HepG2 (cell line): Measurements from ENCODE around the gene ZNF764. TPM values are rescaled to one million over a fixed set of nuclear protein-coding genes. Genes with fewer than 3 reads are reported as not detected.

Experiments used
- CAMTA2 ChIP-seq: sonication (generic); formaldehyde crosslinking; IDR thresholded peaks from 2 replicates; pipeline ENCODE4 v1.4.0; 2020; ENCODE audit warnings: mild to moderate bottlenecking, missing genetic modification reagents, borderline replicate concordance
- HNF4A ChIP-seq: sonication (generic); formaldehyde crosslinking; IDR thresholded peaks from 2 replicates; pipeline ENCODE4 v1.4.0; 2020; ENCODE audit warnings: missing genetic modification reagents
- NR2F6 ChIP-seq, 2 experiments: IDR thresholded peaks; 2 replicates each; pipeline ENCODE4 v1.6.1; 2016; ENCODE audit warnings: antibody characterized with exemption in 1 of 2, mild to moderate bottlenecking in 1 of 2
- POLR2AphosphoS2 ChIP-seq: IDR thresholded peaks from 2 replicates; pipeline ENCODE4 v1.6.1; 2011; ENCODE audit warnings: low read depth, low read length, improper control_type of control experiment
- SAFB2 ChIP-seq: sonication (generic); formaldehyde crosslinking; IDR thresholded peaks from 2 replicates; pipeline ENCODE4 v1.5.1; 2020; ENCODE audit warnings: missing genetic modification reagents, low read depth, mild to moderate bottlenecking, borderline replicate concordance
- SP5 ChIP-seq: IDR thresholded peaks from 2 replicates; pipeline ENCODE4 v1.6.1; 2016; ENCODE audit warnings: low read depth, borderline replicate concordance
- THYN1 ChIP-seq: sonication (generic); formaldehyde crosslinking; IDR thresholded peaks from 2 replicates; pipeline ENCODE4 v1.8.1; 2023; ENCODE audit warnings: low read depth, mild to moderate bottlenecking, moderate library complexity, missing genetic modification reagents, borderline replicate concordance
- ZFP37 ChIP-seq: sonication (generic); formaldehyde crosslinking; IDR thresholded peaks from 2 replicates; pipeline ENCODE4 v1.4.0; 2020; ENCODE audit warnings: missing genetic modification reagents, borderline replicate concordance
- ZMYM3 ChIP-seq: sonication (generic); formaldehyde crosslinking; IDR thresholded peaks from 2 replicates; pipeline ENCODE4 v1.5.1; 2020; ENCODE audit warnings: mild to moderate bottlenecking, missing genetic modification reagents
- ZNF121 ChIP-seq: sonication (generic); formaldehyde crosslinking; IDR thresholded peaks from 2 replicates; pipeline ENCODE4 v1.5.0; 2020; ENCODE audit warnings: mild to moderate bottlenecking, missing genetic modification reagents
- ZNF251 ChIP-seq: sonication (generic); formaldehyde crosslinking; IDR thresholded peaks from 2 replicates; pipeline ENCODE4 v1.9.0; 2021; ENCODE audit warnings: mild to moderate bottlenecking, missing genetic modification reagents
- ZNF460 ChIP-seq: sonication (generic); formaldehyde crosslinking; IDR thresholded peaks from 2 replicates; pipeline ENCODE4 v1.5.1; 2020; ENCODE audit warnings: missing genetic modification reagents, mild to moderate bottlenecking, borderline replicate concordance
- ZSCAN29 ChIP-seq: sonication (generic); formaldehyde crosslinking; conservative IDR thresholded peaks from 2 replicates; pipeline ENCODE4 v1.4.0; 2020; ENCODE audit warnings: mild to moderate bottlenecking, missing genetic modification reagents
- polyA plus RNA-seq, 8 experiments: library from polyadenylated mRNA; depleted of rRNA in 3 of 8; stranded (reverse) in 7 of 8; unstranded in 1 of 8; fragments of >200 nt; fragmentation: Illumina TruSeq in 4 of 8; extraction: Trizol in 4 of 8; gene quantifications; 2 replicates each; pipeline versions ENCODE4 v1.2.1 to v1.2.3, GENCODE V29; 2011 to 2016; ENCODE audit warnings: low read depth in 4 of 8, missing spikeins in 1 of 8, mixed read lengths in 1 of 8; ENCODE audit not compliant: insufficient read depth in 1 of 8
- total RNA-seq, 5 experiments: library from RNA; depleted of rRNA; stranded (reverse); fragments of >200 nt; fragmentation: Illumina TruSeq; extraction: Trizol; gene quantifications; 2 replicates each; pipeline ENCODE4 v1.2.3, GENCODE V29; 2016; ENCODE audit warnings: low read depth in 1 of 5
- TF ChIP-seq, protein P1 (sequence below): sonication (generic); formaldehyde crosslinking; IDR thresholded peaks from 2 replicates; pipeline ENCODE4 v1.4.0; 2020; ENCODE audit warnings: mild to moderate bottlenecking, missing genetic modification reagents
- TF ChIP-seq, protein P2 (sequence below): sonication (generic); formaldehyde crosslinking; IDR thresholded peaks from 2 replicates; pipeline ENCODE4 v1.4.0; 2020; ENCODE audit warnings: missing genetic modification reagents
- TF ChIP-seq, protein P3 (sequence below): sonication (generic); formaldehyde crosslinking; IDR thresholded peaks from 2 replicates; pipeline ENCODE4 v1.4.0; 2020; ENCODE audit warnings: mild to moderate bottlenecking, low read depth, missing genetic modification reagents

The ZNF764 gene
- total and polyA plus RNA-seq, 2 of the 13 experiments (the other 11 are each of a cell fraction or from before 2014, with no cell fraction given): 4.1 to 9.1 TPM

DNA sequence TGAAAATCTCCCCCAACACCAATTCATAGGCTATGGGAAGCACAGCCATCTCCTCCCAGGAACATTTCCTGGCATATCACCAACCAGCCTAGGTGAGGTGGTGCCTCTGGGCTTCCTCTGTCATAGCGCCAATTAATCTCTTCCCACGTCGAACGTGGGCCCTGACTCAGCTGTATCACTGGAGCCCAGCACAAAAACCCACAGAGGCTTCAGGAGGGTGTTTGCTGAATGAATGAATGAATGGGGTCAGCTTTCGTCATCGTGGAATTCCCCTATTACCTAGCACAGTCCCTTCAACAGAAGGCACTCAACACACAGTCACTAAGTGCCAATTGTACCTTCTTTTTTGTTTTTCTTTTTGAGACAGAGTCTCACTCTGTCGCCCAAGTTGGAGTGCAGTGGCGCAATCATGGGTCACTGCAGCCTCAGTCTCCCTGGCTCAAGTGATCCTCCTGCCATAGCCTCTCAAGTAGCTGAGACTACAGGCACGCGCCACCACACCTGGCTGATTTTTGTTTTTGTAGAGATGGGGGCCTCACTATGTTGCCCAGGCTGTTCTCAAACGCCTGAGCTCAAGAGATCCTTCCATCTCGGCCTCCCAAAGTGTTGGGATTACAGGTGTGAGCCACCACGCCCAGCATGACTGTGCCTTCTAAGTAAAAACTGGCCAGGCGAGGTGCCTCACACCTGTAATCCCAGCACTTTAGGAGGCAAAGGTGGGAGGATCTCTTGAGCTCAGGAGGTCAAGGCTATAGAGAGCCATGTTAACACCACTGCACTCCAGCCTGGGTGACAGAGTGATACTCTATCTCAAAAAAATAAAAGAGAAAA is 9.2 kb upstream of the ZNF764 start (continued):
- TF ChIP-seq, protein P1, sequence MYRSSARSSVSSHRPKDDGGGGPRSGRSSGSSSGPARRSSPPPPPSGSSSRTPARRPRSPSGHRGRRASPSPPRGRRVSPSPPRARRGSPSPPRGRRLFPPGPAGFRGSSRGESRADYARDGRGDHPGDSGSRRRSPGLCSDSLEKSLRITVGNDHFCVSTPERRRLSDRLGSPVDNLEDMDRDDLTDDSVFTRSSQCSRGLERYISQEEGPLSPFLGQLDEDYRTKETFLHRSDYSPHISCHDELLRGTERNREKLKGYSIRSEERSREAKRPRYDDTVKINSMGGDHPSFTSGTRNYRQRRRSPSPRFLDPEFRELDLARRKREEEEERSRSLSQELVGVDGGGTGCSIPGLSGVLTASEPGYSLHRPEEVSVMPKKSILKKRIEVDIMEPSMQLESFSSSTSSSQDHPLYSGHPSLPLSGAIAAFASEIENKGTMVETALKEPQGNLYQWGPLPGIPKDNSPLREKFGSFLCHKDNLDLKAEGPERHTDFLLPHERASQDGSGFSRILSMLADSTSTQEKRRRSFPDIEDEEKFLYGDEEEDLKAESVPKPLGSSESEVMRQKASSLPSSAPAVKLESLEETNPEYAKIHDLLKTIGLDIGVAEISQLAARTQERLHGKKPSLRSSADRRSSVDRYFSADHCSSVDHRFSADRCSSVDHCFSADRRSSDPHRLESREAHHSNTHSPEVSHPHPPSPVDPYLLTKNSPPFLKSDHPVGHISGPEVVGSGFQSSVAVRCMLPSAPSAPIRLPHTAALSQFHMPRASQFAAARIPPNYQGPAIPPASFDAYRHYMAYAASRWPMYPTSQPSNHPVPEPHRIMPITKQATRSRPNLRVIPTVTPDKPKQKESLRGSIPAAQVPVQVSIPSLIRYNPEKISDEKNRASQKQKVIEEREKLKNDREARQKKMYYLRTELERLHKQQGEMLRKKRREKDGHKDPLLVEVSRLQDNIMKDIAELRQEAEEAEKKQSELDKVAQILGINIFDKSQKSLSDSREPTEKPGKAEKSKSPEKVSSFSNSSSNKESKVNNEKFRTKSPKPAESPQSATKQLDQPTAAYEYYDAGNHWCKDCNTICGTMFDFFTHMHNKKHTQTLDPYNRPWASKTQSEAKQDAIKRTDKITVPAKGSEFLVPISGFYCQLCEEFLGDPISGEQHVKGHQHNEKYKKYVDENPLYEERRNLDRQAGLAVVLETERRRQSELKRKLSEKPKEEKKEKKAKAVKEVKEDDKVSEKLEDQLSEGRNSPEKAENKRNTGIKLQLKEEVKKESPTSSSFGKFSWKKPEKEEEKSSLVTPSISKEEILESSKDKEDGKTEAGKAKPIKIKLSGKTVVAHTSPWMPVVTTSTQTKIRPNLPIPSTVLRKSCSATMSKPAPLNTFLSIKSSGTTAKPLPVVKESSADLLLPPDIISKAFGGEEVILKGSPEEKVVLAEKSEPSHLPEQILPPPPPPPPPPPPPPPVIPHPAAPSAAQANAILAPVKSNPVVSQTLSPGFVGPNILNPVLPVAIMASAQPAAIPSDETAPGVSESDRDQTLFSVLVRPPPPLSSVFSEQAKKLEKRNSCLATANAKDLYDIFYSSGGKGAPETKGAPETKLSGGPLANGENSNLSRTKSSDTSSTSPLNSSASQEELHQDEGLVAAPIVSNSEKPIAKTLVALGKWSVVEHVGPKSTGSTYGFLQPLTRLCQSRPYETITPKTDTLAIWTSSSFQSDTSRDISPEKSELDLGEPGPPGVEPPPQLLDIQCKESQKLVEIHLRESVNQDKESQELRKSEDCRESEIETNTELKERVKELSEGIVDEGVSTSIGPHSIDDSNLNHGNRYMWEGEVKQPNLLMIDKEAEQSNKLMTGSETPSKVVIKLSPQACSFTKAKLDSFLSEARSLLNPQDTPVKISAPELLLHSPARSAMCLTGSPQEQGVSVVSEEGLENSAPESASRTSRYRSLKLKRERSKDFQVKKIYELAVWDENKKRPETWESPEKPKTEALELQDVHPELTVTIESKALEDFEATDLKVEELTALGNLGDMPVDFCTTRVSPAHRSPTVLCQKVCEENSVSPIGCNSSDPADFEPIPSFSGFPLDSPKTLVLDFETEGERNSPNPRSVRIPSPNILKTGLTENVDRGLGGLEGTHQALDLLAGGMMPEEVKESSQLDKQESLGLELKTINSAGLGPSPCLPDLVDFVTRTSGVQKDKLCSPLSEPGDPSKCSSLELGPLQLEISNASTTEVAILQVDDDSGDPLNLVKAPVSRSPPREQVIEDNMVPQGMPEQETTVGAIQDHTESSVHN (CRISPR knock-in tag): no peak
- TF ChIP-seq, protein P2, sequence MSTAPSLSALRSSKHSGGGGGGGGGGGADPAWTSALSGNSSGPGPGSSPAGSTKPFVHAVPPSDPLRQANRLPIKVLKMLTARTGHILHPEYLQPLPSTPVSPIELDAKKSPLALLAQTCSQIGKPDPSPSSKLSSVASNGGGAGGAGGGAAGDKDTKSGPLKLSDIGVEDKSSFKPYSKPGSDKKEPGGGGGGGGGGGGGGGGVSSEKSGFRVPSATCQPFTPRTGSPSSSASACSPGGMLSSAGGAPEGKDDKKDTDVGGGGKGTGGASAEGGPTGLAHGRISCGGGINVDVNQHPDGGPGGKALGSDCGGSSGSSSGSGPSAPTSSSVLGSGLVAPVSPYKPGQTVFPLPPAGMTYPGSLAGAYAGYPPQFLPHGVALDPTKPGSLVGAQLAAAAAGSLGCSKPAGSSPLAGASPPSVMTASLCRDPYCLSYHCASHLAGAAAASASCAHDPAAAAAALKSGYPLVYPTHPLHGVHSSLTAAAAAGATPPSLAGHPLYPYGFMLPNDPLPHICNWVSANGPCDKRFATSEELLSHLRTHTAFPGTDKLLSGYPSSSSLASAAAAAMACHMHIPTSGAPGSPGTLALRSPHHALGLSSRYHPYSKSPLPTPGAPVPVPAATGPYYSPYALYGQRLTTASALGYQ (CRISPR knock-in tag): no peak
- TF ChIP-seq, protein P3, sequence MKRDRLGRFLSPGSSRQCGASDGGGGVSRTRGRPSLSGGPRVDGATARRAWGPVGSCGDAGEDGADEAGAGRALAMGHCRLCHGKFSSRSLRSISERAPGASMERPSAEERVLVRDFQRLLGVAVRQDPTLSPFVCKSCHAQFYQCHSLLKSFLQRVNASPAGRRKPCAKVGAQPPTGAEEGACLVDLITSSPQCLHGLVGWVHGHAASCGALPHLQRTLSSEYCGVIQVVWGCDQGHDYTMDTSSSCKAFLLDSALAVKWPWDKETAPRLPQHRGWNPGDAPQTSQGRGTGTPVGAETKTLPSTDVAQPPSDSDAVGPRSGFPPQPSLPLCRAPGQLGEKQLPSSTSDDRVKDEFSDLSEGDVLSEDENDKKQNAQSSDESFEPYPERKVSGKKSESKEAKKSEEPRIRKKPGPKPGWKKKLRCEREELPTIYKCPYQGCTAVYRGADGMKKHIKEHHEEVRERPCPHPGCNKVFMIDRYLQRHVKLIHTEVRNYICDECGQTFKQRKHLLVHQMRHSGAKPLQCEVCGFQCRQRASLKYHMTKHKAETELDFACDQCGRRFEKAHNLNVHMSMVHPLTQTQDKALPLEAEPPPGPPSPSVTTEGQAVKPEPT (CRISPR knock-in tag): no peak
- TF ChIP-seq HNF4A (CRISPR knock-in tag): 0 out of 2 replicates have a peak, but pooled peaks have one; percentile 10
- peak; percentile 52; the same call in 1 of the 2 replicates for TF ChIP-seq SAFB2 (CRISPR knock-in tag)
- TF ChIP-seq POLR2AphosphoS2: no peak
- TF ChIP-seq THYN1 (CRISPR knock-in tag): no peak
- no peak for TF ChIP-seq ZFP37 (CRISPR knock-in tag)
- TF ChIP-seq ZNF460 (CRISPR knock-in tag): peak; percentile 88; the same call in 1 of the 2 replicates
- no peak for TF ChIP-seq NR2F6 (IDR thresholded peaks at IDR 0.05)
- TF ChIP-seq NR2F6 (CRISPR knock-in tag; IDR thresholded peaks at IDR 0.05): 0 out of 2 replicates have a peak, but pooled peaks have one; percentile 22
- TF ChIP-seq ZNF121 (CRISPR knock-in tag): 0 out of 2 replicates have a peak, but pooled peaks have one; percentile 19
- TF ChIP-seq CAMTA2 (CRISPR knock-in tag): 0 out of 2 replicates have a peak, but pooled peaks have one; percentile 44
- peak; percentile 27; the same call in 1 of the 2 replicates for TF ChIP-seq SP5 (CRISPR knock-in tag)
- no peak for TF ChIP-seq ZNF251 (CRISPR knock-in tag)
- 0 out of 2 replicates have a peak, but pooled peaks have one; percentile 35 for TF ChIP-seq ZMYM3 (CRISPR knock-in tag)
- no peak for TF ChIP-seq ZSCAN29
